ENCODE results near the gene TCFL5. TPM values are rescaled to one million over a fixed set of nuclear protein-coding genes. Genes with fewer than 3 reads are reported as not detected.

TCFL5 gene
- total RNA-seq, 1 donor from 2014 or later, result 12.8 TPM

- Mint-ChIP-seq H3K4me1 (ENCODE audit: unreplicated experiment) (peaks cover 4% of the 10 kb centered on the region), H3K9me3 (ENCODE audit: unreplicated experiment) (no peaks in the 10 kb centered on the region), H3K27ac (ENCODE audit: unreplicated experiment) (no peak overlapping the region), H3K36me3 (ENCODE audit: unreplicated experiment) (peaks cover 42% of the 10 kb centered on the region), H3K27me3 (ENCODE audit: unreplicated experiment) (no peaks in the 10 kb centered on the region), H3K4me3 (ENCODE audit: unreplicated experiment) (no peak overlapping the region)
- DNase-seq (ENCODE audit: extremely low spot score, unreplicated experiment), result no peak
- TF ChIP-seq, protein P1, sequence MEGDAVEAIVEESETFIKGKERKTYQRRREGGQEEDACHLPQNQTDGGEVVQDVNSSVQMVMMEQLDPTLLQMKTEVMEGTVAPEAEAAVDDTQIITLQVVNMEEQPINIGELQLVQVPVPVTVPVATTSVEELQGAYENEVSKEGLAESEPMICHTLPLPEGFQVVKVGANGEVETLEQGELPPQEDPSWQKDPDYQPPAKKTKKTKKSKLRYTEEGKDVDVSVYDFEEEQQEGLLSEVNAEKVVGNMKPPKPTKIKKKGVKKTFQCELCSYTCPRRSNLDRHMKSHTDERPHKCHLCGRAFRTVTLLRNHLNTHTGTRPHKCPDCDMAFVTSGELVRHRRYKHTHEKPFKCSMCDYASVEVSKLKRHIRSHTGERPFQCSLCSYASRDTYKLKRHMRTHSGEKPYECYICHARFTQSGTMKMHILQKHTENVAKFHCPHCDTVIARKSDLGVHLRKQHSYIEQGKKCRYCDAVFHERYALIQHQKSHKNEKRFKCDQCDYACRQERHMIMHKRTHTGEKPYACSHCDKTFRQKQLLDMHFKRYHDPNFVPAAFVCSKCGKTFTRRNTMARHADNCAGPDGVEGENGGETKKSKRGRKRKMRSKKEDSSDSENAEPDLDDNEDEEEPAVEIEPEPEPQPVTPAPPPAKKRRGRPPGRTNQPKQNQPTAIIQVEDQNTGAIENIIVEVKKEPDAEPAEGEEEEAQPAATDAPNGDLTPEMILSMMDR (IDR thresholded peaks at IDR 0.05), result no peak
These were observed 33.9 kb upstream of the TCFL5 start for GRCh38 chr20:62895539-62895938.

DNA sequence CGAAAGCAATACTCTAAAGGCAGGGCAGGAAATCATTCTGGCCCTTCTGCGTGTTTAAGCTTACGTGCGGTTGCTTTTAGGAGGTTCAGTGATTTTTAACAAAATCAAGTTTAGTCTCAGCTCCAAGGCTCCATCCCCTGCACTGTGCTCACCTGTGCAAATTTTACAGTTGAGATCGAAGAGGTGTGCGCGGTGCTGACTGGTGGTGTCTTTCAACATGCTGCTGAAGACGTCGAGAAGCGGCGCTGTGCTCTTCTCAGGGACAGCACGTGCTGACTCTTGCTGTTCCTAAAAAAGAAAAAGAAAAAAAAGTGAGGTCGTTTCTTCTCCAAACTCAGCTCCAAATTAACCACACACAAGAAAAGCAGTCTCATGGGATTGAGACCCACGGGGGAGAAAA lies 32.6 kb upstream of the TCFL5 start:
- Mint-ChIP-seq H3K9me3 (ENCODE audit: unreplicated experiment) (no peaks in the 10 kb centered on the region), H3K4me3 (ENCODE audit: unreplicated experiment) (no peak overlapping the region), H3K4me1 (ENCODE audit: unreplicated experiment) (no peaks in the 10 kb centered on the region), H3K36me3 (ENCODE audit: unreplicated experiment) (peaks cover 50% of the 10 kb centered on the region), H3K27ac (ENCODE audit: unreplicated experiment) (no peak overlapping the region), H3K27me3 (ENCODE audit: unreplicated experiment) (no peaks in the 10 kb centered on the region)
- no peak for DNase-seq (ENCODE audit: extremely low spot score, unreplicated experiment)
- TF ChIP-seq, protein P1 (IDR thresholded peaks at IDR 0.05), result no peak

DNA sequence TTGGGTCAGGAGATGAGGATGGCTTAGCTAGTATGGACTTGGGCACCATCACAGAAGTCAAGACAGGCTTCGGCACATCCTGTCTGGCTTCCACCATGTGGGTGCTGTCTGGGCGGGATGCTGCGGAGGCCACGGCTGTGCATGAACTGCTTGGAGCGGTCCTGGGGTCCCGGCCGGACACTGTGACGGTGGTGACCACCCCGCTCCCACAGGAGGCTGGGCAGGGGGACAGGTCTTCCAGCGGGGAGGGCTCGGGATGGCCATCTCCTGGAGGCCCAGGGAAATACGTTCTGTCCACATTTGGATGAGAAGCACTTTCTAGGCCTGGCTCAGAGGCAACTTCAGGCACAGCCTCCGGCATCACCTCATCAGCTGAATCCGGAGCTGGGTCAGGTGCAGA lies 32.1 kb upstream of the TCFL5 start:
- Mint-ChIP-seq H3K4me3 (ENCODE audit: unreplicated experiment) (no peak overlapping the region), H3K27me3 (ENCODE audit: unreplicated experiment) (no peaks in the 10 kb centered on the region), H3K4me1 (ENCODE audit: unreplicated experiment) (no peaks in the 10 kb centered on the region), H3K9me3 (ENCODE audit: unreplicated experiment) (no peaks in the 10 kb centered on the region), H3K27ac (ENCODE audit: unreplicated experiment) (no peak overlapping the region), H3K36me3 (ENCODE audit: unreplicated experiment) (peaks cover 51% of the 10 kb centered on the region)
- no peak for DNase-seq (ENCODE audit: extremely low spot score, unreplicated experiment)
- TF ChIP-seq, protein P1 (IDR thresholded peaks at IDR 0.05), result no peak

- no peak for DNase-seq (ENCODE audit: extremely low spot score, unreplicated experiment)
- TF ChIP-seq, protein P1 (IDR thresholded peaks at IDR 0.05), result no peak
- Mint-ChIP-seq H3K9me3 (ENCODE audit: unreplicated experiment) (no peaks in the 10 kb centered on the region), H3K27ac (ENCODE audit: unreplicated experiment) (no peak overlapping the region), H3K4me3 (ENCODE audit: unreplicated experiment) (no peak overlapping the region), H3K36me3 (ENCODE audit: unreplicated experiment) (peaks cover 51% of the 10 kb centered on the region), H3K4me1 (ENCODE audit: unreplicated experiment) (peaks cover 8% of the 10 kb centered on the region), H3K27me3 (ENCODE audit: unreplicated experiment) (no peaks in the 10 kb centered on the region)
These were observed 31.0 kb upstream of the TCFL5 start for GRCh38 chr20:62892348-62893304.

- H3K9me3 Mint-ChIP-seq (ENCODE audit: unreplicated experiment), result no peaks in the 10 kb centered on the region
- no peak for DNase-seq (ENCODE audit: extremely low spot score, unreplicated experiment)
These were observed 29.5 kb upstream of the TCFL5 start for GRCh38 chr20:62891111-62891510.

More at GRCh38 chr20:62891111-62891510, 29.5 kb upstream of the TCFL5 start:
- Mint-ChIP-seq H3K4me3 (ENCODE audit: unreplicated experiment) (no peak overlapping the region), H3K36me3 (ENCODE audit: unreplicated experiment) (peaks cover 59% of the 10 kb centered on the region), H3K4me1 (ENCODE audit: unreplicated experiment) (peaks cover 19% of the 10 kb centered on the region), H3K27me3 (ENCODE audit: unreplicated experiment) (no peaks in the 10 kb centered on the region), H3K27ac (ENCODE audit: unreplicated experiment) (no peak overlapping the region)
- TF ChIP-seq, protein P1 (IDR thresholded peaks at IDR 0.05), result no peak

Data from osteocyte (in vitro differentiated cells).